Ishikawa (cell line): ENCODE data around the gene RASSF9.

Experiments
- CEBPB ChIP-seq: IDR thresholded peaks from 2 replicates; pipeline ENCODE4 v1.6.1; 2012
- CREB1 ChIP-seq: IDR thresholded peaks from 2 replicates; pipeline ENCODE4 v1.6.1; 2012; ENCODE audit warnings: low read depth
- EGR1 ChIP-seq: IDR thresholded peaks from 2 replicates; pipeline ENCODE4 v1.6.1; 2012
- EP300 ChIP-seq: IDR thresholded peaks from 2 replicates; pipeline ENCODE4 v1.6.1; 2012; ENCODE audit warnings: borderline replicate concordance
- FOXM1 ChIP-seq: IDR thresholded peaks from 2 replicates; pipeline ENCODE4 v1.6.1; 2012; ENCODE audit warnings: low read depth, borderline replicate concordance
- MAX ChIP-seq: IDR thresholded peaks from 2 replicates; pipeline ENCODE4 v1.6.1; 2012
- NFIC ChIP-seq: IDR thresholded peaks from 2 replicates; pipeline ENCODE4 v1.6.1; 2012
- RAD21 ChIP-seq: IDR thresholded peaks from 2 replicates; pipeline ENCODE4 v1.6.1; 2012; ENCODE audit warnings: low read depth
- REST ChIP-seq: IDR thresholded peaks from 2 replicates; pipeline ENCODE4 v1.6.1; 2012; ENCODE audit warnings: low read depth, mild to moderate bottlenecking
- TAF1 ChIP-seq: IDR thresholded peaks from 2 replicates; pipeline ENCODE4 v1.6.1; 2012; ENCODE audit warnings: low read depth, mild to moderate bottlenecking
- TCF12 ChIP-seq: IDR thresholded peaks from 2 replicates; pipeline ENCODE4 v1.6.1; 2012; ENCODE audit warnings: low read depth
- TEAD4 ChIP-seq: IDR thresholded peaks from 2 replicates; pipeline ENCODE4 v1.6.1; 2012
- USF1 ChIP-seq: IDR thresholded peaks from 2 replicates; pipeline ENCODE4 v1.6.1; 2012
- YY1 ChIP-seq: IDR thresholded peaks from 2 replicates; pipeline ENCODE4 v1.6.1; 2012; ENCODE audit warnings: low read depth
- ZBTB7A ChIP-seq: IDR thresholded peaks from 2 replicates; pipeline ENCODE4 v1.6.1; 2012; ENCODE audit warnings: low read depth

The RASSF9 gene

GRCh38 chr12:85805654-85806053, 30.6 kb downstream of the RASSF9 start:
- TF ChIP-seq YY1 (no peak), FOXM1 (no peak), REST (no peak), TEAD4 (no peak), NFIC (no peak), CEBPB (no peak), MAX (no peak), ZBTB7A (no peak), TAF1 (no peak), EP300 (no peak)

- TF ChIP-seq ZBTB7A (no peak), CEBPB (no peak), TEAD4 (no peak), REST (no peak), NFIC (no peak), EP300 (no peak), USF1 (no peak), EGR1 (no peak)
Measured at GRCh38 chr12:85804663-85805062, 31.5 kb downstream of the RASSF9 start.

GRCh38 chr12:85803923-85804322, 32.3 kb downstream of the RASSF9 start:
- TF ChIP-seq ZBTB7A (no peak), CREB1 (no peak), MAX (no peak), TCF12 (no peak), CEBPB (no peak), TEAD4 (no peak), TAF1 (no peak)

- TF ChIP-seq TAF1 (no peak), CEBPB (no peak)
Measured at GRCh38 chr12:85803231-85803630, 33.0 kb downstream of the RASSF9 start.

- TF ChIP-seq TAF1 (no peak), RAD21 (no peak), USF1 (no peak), ZBTB7A (no peak), CEBPB (no peak), EGR1 (no peak), CREB1 (no peak), FOXM1 (no peak), NFIC (no peak), YY1 (no peak), TCF12 (no peak), EP300 (no peak), TEAD4 (no peak), MAX (no peak), REST (no peak)
Measured at GRCh38 chr12:85798122-85798521, 38.1 kb downstream of the RASSF9 start.
